Left lobe of liver (tissue), 2 donors: ENCODE measurements around the gene EIF4ENIF1. TPM values are rescaled to one million over a fixed set of nuclear protein-coding genes. Genes with fewer than 3 reads are reported as not detected.
"Not testable (repeated sequence)": the region's sequence is repeated elsewhere in the genome, so short reads cannot be mapped to it uniquely, and the experiment has no call there.

Experiments used
- ATAC-seq: fragments of 200-7000 bp; cut with Tn5 transposase; one replicate; pipeline ENCODE4 v1.9.1; 2020; ENCODE audit warnings: mild to moderate bottlenecking, moderate library complexity
- DNase-seq: peaks from one replicate; pipeline ENCODE4 v3.0.0-alpha.2; 2020; ENCODE audit warnings: low spot score
- total RNA-seq: library from RNA; stranded (reverse); gene quantifications from one replicate; pipeline ENCODE4 v1.2.1, GENCODE V29; 2021
- donor health status: DM: no; HTN: no; CAD: no; lungs with moderate emphysema.
- donor health status: DM: no; HTN: yes; CAD: no.

EIF4ENIF1 gene, protein sequence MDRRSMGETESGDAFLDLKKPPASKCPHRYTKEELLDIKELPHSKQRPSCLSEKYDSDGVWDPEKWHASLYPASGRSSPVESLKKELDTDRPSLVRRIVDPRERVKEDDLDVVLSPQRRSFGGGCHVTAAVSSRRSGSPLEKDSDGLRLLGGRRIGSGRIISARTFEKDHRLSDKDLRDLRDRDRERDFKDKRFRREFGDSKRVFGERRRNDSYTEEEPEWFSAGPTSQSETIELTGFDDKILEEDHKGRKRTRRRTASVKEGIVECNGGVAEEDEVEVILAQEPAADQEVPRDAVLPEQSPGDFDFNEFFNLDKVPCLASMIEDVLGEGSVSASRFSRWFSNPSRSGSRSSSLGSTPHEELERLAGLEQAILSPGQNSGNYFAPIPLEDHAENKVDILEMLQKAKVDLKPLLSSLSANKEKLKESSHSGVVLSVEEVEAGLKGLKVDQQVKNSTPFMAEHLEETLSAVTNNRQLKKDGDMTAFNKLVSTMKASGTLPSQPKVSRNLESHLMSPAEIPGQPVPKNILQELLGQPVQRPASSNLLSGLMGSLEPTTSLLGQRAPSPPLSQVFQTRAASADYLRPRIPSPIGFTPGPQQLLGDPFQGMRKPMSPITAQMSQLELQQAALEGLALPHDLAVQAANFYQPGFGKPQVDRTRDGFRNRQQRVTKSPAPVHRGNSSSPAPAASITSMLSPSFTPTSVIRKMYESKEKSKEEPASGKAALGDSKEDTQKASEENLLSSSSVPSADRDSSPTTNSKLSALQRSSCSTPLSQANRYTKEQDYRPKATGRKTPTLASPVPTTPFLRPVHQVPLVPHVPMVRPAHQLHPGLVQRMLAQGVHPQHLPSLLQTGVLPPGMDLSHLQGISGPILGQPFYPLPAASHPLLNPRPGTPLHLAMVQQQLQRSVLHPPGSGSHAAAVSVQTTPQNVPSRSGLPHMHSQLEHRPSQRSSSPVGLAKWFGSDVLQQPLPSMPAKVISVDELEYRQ
- total RNA-seq = 8.9 TPM

DNA sequence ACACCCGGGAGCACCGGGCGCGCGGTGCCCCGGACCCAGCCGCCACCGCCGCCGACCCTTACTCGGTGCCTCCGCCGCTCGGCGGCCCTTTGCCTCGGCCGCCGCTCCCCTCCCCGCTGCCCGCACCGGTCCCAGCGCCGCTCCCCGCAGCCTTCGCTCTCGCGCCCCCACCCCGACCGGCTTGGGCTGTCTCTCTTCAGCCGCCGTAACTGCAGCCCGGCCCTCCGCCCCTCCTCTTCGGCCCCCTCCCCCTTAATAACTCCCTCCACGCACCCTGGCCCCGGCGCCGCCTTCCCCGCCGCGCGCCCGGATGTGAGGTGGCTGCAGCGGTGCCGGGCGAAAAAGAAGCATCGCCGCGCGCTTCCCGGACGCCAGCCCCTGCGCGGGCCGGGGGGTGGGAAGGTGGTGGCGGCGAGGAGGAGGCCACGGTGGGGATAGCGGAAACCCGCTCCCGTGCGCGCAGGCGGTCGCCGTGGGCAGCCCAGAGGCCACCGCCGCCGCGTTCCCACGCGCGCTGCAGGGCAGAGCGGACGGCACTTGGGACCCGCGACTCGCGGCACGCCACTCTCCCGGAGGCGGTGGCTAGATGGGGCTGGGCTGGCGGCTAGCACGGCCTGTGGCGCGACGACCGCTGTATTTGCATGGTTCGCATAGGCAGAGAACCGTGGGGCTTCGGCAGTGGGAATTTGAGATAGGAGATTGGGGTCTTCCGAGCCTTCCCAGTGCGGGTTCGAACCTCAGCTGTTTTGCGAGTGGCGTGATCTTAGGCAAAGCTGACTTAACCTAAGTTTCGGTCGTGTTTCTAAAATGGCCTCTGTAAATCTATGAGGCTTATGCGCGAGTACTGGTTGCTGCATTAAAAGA lies at the start of gene EIF4ENIF1:
EIF4ENIF1 (minus strand) TSS at position 211 of the 864 bp plus-strand sequence. CDS start 1,124 bp downstream, outside the sequence.
- peak; percentile 89 for DNase-seq
- ATAC-seq = peak; percentile 94

DNA sequence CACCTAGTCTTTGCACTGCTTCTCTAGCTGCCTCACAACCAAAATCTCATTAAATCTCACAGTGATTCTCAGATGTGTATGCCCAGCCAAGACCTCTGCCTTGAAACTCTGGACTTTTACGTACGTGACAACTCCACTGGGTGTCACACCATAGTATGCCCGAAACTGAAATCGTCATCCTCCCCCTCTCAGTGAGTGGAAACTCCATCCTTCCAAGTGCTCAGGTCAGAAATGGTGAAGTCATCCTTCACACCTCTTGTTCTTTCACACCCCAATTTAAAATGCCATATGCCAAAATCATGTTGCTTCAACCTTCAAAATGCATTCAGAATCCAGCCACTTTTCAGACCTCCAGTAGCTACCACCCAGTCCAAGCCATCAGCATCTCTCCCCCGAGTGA lies 49.2 kb upstream of the EIF4ENIF1 start:
- ATAC-seq = no peak
- no peak for DNase-seq

DNA sequence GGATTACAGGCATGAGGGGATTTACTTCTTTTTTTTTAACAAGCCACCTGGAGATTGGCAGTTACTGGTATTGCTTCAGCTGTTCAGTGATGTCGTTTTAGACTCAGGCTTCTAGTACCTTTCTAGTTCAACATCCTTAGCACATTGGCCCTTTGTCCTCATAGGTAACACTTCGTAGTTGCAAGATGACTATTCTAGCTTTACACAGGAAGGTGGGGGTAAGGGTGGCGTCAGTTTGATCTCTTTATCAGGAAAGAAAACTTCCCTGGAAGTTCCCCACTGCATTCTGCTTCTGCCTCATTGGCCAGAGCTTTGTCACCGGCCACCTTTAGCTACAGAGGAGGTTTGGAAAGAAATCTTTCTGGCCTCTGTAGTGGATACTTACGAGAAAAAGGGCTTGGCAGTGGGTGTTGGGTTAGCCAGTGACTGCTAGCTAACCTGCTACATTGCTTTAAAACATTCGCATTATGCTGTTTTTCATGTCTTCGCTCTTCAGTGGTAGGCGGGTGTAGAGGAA lies 47.4 kb upstream of the EIF4ENIF1 start:
- DNase-seq = no peak
- ATAC-seq = no peak

DNA sequence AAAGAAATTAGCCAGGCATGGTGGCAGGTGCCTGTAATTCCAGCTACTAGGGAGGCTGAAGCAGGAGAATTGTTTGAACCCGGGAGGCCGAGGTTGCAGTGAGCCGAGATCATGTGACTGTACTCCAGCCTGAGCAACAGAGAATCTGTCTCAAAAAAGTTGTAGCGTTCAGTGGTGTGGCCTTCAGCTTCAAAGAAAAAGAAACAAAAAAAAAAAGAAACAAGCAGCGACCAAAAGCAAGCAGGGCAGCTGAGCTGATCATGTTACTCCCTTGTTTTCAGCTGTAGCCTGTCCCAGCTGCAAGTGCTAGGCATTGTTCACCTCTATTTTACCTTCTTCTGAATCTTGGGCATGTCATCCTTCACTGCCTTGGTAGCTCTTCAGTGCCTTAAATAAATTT lies 43.7 kb upstream of the EIF4ENIF1 start:
- DNase-seq (no peak), ATAC-seq (no peak)

DNA sequence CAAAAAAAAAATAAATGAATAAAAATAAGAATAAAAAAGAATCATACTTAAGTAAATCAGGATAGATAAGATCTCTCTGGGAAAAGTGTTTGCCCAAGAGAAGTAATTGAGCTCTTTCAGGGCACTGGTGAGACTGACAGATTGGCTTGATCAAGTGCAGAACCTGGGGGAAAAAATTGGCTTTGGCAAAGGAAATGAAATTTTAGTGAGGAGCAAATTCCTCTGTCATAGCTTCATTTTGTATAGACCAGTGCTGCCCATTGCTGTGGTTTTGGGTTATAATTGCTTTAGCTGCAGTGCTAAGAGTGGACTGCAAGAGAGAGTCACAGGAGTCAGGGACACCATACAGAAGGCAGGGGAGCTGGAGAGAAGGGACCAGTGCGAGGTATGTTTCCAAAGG lies 42.4 kb upstream of the EIF4ENIF1 start:
- ATAC-seq = no peak

DNA sequence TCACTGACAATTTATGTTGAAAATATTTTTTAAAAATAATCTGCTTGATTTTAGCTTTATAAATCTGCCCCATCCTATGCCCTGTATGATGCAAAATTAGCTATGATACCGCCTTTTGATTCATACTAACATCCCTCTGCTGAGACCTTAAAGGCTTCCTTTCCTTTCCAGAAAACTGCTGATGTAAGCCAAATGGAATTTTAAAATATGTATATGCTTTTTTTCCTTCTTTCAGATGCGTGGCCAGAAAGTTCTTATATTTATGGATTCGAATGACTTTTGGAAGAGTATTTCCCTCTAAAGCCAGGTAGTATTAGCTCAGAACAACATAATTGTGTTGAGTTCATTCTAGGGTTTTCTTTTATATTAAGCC lies 41.2 kb upstream of the EIF4ENIF1 start:
- ATAC-seq (no peak), DNase-seq (no peak)

More for the DNA sequence above, 42.4 kb upstream of the EIF4ENIF1 start:
- no peak for DNase-seq

DNA sequence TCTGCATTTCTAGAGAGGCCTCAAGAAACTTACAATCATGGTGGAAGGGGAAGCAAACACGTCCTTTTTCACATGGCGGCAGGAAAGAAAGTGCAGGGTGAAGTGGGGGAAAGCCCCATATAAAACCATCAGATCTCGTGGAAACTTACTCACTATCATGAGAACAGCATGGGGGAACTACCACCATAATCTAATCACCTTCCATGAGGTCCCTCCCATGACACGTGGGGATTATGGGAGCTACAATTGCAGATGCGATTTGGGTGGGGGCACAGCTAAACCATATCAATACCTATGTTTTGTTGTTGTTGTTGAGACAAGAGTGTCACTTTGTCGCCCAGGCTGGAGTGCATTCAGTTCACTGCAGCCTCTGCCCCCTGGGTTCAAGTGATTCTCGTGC lies 36.6 kb upstream of the EIF4ENIF1 start:
- DNase-seq (no peak), ATAC-seq (no peak)

DNA sequence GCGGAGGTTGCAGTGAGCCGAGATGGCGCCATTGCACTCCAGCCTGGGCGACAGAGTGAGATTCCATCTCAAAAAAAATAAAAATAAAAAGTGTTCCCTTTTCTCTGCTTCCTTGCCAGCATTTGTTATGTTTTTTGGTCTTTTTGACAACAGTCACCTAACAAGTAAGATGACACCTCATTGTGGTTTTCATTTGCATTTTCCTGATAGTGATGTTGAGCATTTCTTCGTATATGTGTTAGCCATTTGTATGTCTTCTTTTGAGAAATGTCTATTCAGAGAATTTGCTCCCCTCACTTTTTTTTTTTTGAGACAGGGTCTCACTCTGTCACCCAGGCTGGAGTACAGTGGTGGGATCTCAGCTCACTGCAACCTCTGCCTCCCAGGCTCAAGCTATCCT lies 34.5 kb upstream of the EIF4ENIF1 start:
- DNase-seq, ATAC-seq: not testable (repeated sequence)

DNA sequence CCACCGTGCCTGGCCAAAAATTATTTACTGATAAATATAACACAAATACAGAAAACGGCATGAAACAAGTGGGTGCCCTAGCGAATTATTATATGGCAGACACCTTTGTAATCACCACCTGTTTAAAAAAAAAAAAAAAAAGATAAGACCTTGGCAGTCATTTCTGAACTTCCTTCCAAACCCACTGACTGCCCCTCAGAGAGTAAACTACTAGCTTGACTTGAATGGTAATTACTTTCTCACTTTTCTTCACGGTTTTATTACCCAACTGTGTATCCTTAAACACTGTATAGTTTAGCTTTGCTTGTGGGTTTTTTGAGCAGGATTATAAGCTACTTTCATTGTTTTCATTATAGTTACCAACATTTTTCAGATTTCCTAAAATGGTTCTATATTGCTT lies 30.4 kb upstream of the EIF4ENIF1 start:
- ATAC-seq (no peak), DNase-seq (no peak)

DNA sequence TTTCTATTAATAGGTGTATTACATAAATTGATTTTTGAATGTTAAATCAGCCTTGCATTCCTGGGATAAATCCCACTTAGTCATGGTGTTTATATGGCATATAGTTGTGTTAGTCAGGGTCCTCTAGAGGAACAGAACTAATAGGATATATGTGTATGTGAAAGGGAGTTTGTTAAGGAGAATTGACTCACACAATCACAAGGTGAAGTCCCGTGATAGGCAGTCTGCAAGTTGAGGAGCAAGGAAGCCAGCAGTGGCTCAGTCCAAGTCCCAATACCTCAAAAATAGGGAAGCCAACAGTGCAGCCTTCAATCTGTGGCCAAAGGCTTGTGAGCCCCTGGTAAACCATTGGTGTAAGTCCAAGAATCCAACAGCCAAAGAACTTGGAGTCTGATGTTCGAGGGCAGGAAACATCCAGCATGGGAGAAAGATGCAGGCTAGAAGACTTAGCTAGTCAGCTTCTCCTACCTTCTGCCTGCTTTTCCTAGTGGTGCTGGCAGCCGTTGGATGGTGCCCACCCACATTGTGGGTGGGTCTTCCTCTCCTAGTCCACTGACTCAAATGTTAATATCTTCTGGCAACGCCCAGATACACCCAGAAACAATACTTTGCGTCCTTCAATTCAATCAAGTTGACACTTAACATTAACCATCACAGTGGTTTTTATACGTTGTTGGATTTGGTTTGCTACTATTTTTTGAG lies 19.6 kb upstream of the EIF4ENIF1 start:
- DNase-seq = no peak
- no peak for ATAC-seq

DNA sequence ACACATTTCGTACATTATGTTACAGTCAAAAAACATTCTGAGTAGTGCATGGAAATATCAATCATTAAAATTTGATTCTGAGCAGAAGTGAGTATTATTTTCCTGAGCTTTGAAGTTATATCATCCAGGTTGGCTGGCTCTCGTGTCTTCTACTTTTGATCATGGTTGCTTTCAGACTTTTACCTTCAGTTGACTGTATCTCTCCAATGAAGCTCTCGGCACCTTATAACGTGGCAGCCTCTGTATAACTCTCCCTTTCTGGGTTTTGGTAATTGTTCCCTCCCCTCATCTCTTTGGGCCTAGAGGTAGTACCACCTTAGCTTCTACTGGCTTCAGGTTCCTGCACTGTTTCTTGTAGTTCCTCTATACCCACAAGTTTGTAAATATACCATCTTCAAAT lies 18.9 kb upstream of the EIF4ENIF1 start:
- ATAC-seq = no peak
- no peak for DNase-seq

DNA sequence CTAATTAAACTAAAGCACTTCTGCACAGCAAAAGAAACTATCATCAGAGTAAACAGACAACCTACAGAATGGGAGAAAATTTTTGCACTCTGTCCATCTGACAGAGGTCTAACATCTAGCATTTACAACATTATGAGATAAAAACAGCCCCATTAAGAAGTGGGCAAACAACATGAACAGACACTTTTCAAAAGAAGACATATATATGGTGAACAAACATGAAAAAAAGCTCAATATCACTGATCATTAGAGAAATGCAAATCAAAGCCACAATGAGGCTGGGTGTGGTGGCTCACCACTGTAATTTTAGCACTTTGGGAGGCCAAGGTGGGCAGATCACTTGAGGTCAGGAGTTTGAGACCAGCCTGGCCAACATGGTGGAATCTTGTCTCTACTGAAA lies 17.9 kb upstream of the EIF4ENIF1 start:
- not testable (repeated sequence) for DNase-seq, ATAC-seq

DNA sequence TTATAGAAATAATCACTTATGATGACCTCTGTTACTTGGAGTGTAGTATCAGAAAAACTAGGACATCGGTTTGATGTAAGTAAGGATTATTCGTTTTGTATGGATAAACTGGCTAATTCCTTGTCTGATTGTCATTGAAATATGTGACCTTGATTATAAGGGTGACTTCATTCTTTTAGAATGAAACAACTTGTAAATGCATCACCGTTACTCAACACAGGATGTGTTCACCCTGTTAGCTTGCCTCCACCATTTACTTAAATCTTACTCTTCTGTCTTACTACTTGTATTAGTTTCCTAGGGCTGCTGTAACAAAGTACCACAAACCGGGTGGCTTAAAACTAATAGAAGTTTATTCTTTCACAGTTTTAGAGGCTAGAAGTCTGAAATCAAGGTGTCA lies 14.6 kb upstream of the EIF4ENIF1 start:
- no peak for ATAC-seq
- DNase-seq = no peak

DNA sequence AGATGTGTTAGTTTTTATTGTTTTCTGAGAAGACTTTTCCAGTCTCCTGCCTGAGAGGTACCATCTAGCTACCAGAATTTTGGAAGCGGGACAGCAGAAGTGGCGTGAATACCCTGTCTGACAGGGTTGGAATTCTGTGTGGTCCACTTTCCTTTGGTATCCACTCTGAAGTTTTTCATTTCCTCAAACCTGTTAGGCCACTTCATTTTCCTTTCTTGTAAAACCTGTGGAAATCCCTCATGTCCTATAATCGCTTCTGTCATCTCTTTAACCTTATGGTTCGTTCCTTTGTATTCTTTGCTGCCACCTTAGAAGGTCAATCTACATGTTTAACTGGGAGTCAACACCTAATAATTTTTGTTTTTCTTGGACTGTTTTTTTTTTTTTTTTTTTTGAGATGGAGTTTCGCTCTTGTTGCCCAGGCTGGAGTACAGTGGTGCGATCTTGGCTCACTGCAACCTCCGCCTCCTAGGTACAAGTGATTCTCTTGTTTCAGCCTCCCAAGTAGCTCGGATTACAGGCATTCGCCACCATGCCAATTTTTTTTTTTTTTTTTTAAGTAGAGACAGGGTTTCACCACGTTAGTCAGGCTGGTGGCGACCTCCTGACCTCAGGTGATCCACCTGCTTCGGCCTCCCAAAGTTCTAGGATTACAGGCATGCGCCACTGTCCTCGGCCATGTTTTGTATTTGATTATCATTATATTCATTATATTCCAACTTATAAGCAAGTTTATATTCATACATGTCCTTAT lies 13.7 kb upstream of the EIF4ENIF1 start:
- ATAC-seq (no peak), DNase-seq (no peak)

DNA sequence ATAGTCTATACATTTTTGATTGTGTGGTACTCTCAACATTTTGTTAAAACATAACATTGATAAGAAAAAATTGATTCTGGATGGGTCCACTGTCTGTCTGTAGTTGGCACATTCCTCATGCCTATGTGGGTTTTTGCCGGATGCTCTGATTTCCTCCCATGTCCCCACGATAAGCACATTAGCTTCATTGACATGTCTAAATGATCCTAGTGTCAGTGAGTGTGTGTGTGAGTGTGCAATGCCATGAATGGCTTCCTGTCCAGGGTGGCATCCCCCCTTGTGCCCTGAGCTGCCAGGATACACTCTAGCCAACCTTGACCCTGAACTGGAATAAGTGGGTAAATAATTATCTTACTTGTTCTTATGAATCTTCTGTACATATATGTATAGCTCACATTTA lies 12.1 kb upstream of the EIF4ENIF1 start:
- ATAC-seq = no peak
- no peak for DNase-seq

DNA sequence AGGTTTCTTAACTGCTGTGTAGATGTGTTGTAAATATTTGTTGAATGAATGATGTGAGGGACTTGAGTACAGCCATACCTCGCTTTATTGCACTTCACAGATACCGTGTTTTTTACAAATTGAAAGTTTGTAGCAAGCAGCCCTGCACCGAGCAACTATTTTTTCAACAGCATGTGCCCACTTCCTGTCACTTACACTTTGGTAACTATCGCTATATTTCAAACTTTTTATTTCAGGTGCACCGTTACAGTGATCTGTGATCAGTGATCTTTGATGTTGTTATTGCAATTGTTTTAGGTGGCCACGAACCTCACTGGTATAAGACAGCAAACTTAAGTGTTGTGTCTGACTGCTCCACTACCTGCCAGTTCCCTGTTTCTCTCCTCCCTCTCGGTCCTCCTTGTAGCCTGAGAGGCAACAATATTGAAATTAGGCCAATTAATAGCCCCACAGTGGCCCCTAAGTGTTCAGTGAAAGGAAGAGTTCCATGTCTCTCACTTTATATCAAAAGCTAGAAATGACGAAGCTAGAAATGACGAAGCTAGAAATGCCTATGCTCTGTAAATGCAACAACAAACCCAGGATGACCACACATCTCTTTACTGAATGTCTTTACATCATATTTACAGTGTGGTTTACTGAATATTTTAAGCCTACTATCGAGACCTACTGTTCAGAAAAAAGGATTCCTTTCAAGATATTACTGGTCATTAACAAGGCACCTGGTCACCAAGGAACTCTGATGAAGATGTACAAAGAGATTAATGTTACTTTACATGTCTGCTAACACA lies 7.7 kb upstream of the EIF4ENIF1 start:
- DNase-seq (no peak), ATAC-seq (no peak)

DNA sequence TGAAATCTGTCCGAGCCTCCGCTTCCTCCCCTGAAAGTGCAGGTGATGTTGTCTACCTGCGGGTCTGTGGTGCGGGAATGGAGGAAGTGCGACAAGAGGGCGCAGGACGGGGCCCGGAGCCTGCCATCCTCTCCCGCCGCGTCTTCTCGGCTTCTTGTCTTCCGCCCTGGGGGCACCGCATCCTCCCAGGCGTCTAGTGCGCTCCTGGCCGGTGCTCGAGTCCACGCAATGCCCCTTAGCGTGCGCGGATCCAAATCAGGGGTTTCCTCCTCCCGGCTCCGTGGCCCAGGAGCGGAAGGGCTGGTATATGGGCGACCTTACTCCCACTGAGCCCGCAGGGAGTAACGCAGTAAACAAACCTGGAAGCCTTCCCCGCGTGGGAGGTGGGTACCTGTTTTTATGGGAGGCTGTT lies 7.1 kb upstream of the EIF4ENIF1 start:
- no peak for ATAC-seq
- no peak for DNase-seq

DNA sequence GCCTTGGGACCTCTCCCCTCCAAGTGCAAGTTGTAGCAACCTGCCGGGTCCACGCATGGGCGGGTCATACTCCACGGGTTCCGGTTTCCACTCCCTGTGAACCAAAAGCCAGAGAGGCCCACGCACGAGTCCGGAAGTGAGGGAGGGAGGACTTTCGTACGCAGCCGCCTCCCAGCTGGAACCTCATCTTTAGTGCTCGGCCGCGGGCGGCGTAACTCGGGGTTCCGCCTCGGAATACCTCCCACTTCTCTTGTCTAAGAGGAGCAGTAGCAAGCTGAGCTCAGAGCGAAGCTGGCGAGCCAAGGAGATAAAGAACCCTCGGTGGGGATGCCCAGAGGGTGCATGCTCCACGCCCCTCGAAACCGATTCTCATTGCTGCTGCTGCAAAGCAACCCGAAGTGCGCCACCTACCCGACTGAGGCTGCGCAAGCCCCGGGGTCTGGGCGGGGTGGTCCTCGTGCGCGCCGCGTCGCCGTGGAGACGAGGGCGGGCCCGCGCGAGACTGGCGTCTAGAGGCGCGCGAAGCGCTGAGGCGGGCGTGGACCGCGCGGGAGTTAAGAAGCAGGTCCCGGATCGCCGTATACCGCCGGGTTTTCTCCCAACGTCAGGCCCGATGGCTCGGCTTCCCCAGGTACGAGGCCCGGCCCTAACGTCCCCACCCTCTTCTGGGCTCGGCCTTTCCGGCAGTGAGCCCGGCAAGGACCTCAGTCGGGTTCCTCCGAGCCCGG lies 6.5 kb upstream of the EIF4ENIF1 start, which contains the start of gene SFI1:
SFI1 (plus strand) TSS at position 530 of the 728 bp plus-strand sequence. CDS start 11,749 bp downstream, outside the sequence.
- DNase-seq (peak; percentile 93), ATAC-seq (peak; percentile 96)
